ENCODE results near the gene DLG2.

DLG2 gene

DNA sequence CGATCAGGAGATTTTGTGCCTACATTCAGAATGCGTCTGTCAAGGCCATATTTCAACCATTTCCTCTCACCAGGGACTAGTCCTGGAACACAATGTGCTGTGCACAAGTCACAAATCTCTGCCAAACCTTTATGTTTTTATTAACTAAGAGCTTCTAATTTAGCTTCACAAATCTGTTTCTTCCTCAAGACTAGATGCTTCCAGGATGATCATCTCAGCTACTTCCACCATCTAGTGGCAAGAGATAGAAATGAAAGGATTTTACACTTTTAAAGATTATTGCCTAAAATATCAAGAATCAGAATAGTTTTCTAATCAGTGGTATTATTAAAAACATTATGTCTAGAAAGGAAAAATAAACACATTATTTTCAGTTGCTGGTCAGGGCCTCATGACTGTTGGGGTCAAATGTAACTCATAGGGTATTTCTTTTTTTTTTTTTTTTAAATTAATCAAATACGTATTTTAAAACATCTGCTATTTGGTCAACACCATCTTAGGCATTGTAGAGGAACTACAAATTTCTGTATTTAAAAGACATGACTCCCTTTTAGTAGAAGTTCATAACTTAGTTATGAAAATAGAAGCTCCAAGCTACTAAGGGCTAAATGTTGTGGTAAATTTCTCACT is 1102.6 kb downstream of the DLG2 start:
- DNase-seq, result peak; percentile 20

- no peak for DNase-seq
Measured at GRCh38 chr11:84522331-84522730, 1104.8 kb downstream of the DLG2 start.

DNA sequence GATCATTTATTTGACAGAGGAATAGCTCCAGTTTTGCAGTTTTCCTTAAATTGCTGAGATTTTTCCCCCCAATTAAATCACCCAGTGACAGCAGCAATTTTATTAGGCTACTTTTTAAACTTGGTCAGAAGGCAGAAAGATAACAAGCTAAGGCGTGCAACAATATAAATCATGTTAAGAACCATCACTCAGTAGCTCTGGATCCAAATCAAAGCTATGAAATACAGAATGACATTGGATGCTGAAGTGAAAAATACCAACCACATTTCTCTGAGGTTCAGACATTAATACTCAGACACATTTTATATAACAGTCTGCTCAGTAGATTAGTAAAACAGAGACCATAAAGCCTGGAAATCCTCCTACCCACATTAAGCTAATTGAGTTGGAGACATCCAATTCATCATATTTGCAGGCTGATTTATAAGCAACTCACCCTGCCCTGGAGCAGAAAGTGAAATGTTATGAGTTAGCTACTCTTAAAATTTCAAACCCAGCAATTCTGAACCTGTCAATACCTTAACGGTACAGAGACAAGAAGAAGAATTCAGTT is 1108.4 kb downstream of the DLG2 start:
- no peak for DNase-seq

DNA sequence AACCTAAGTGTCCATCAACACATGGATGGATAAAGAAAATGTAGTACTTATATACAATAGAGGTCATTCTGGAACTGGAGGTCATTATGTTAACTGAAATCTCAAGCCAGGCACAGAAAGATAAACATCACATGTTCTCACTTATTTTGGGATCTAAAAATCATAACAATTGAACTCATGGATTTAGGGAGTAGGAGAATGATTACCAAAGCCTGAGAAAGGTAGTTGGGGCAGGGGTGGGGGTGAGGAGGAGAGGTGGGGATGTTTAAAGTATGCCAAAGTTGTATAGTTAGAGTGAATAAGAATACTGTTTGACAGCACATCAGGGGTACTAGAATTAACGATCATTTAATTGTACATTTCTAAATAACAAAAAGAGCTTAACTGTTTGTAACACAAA is 1112.7 kb downstream of the DLG2 start:
- DNase-seq, result no peak

DNA sequence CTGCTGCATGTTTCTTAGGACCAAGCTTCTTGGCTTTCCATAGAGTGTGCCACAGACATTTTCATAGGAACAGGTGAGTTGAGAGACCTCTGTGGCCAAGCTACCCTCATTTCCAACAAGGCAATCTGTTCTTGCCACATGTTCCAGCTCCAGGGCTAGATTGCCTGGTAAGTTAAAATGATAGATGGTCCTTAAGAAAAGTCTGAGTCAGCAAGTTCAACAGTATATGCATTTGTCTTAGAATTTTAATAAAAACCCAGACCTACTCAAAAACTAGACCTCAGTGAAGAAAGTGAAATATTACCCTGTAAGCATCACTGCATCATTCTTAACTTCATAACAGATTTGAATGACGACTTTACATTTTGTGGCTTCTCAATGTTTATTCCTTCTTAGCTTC is 1123.6 kb downstream of the DLG2 start:
- DNase-seq, result no peak

DNA sequence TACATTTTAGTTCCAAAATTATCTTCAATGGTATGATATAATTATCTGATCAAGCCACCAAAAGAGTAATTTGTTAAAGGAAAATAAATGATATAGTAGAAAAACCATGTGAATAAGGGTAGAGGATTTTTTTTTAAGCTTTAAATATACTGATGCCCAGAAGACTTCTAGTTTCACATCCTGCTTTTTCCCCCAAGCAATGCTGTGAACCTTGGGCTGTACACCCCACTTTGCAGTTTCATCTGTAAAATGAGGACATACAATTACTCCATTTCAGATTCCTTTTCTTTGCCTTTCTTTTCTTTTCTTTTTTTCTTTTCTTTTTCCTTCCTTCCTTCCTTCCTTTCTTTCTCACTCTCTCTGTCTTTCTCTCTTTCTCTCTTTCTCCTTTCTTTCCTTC is 1125.4 kb downstream of the DLG2 start:
- no peak for DNase-seq

- no peak for DNase-seq
Measured at GRCh38 chr11:84497981-84498411, 1129.1 kb downstream of the DLG2 start.

DNA sequence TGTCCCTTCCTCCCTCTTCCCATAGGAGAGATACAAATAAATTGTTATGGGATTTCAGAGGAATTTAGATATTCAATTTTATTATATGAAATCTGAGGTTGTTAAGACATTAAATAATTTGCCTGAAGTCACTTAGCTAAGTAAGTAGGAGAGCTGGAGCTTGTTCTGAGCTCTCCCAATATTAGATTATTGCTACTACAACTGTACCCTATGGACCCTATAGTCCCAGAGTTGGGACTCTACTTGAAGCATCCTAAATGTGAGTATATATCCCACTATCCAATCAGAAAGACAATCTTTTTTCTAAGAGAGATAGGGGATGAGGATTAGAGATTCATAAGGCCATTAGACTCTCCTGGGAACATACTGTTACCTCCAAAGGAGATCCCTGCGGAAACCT is 1130.0 kb downstream of the DLG2 start:
- DNase-seq, result no peak

DNA sequence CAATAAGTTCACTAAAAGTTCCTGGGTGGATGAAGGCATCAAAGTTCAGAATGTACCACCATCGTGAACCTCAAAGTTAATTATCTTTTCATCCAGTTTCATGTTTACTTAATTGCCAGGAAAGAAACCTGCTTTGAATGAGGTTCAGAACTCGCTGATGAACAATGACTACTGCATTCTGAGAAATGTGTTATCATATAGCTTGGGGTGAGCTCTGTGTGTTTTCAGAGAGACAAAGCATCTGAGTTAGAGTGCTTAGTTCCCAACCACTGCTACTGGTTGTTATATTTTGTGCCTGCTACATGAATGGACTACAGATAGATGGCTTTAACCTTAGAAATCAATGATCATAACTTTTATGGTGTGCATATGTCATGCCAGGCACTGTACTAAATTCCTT is 1131.0 kb downstream of the DLG2 start:
- DNase-seq, result no peak

GRCh38 chr11:84480131-84480530 is 1147.0 kb downstream of the DLG2 start:
- DNase-seq, result no peak

DNA sequence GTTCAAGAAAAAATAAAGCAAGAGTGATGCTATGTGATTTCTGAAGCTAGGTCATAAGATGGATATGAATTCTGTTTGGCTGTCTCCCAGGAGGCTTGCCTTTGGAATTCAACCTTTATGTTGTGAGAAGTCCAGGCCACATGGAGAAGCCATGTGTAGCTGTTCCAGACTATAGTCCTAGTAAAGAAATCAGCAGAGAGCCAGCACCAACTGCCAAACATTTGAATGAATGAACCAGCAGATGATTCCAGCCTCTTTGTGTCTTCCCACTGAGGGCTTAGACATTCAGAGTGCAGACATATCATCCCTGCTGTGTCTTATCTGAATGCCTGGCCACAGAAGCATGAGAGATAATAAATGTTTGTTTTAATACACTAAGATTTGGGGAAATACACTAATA is 1150.6 kb downstream of the DLG2 start:
- no peak for DNase-seq

DNA sequence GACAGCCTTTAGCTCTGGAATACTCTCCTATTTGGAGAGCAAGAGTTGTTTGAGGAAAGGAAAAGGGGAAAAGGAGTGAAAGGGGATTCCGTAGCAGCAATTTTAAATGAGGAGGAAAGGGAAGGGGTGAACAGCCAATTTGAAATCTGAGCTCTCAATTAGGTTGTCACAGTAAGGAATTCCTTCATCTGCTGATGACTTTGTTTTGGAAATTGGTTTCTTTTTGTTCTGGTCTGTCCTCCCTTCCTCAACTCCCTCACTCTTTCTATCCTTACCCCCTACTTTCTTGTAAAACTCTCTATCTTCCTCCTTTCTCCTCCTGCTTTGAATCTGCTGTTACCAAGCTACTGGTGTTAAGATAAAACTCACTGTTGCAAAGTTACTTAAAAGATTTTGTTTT is 1155.6 kb downstream of the DLG2 start:
- no peak for DNase-seq

GRCh38 chr11:84468235-84468634 is 1158.9 kb downstream of the DLG2 start:
- DNase-seq, result no peak

DNA sequence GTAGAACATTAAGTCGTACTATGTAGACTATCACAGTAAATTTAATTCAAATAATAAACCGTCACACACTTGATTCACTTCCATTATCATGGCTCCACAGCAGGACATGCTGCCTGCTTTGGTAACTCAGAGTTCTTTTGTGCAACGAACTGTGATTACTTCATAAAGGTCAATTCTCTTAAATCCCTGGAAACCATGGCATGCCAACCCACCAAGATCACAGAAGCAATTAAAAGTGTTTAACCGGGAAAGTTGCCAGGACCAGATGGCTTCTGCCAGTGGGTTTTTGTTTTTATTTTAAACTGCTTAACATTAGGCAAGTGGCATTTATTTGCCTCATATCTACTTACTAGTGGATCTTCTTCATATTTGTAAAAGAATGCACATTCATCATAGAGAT is 1162.1 kb downstream of the DLG2 start:
- no peak for DNase-seq

- DNase-seq, result no peak
Measured at GRCh38 chr11:84455691-84456090, 1171.5 kb downstream of the DLG2 start.

DNA sequence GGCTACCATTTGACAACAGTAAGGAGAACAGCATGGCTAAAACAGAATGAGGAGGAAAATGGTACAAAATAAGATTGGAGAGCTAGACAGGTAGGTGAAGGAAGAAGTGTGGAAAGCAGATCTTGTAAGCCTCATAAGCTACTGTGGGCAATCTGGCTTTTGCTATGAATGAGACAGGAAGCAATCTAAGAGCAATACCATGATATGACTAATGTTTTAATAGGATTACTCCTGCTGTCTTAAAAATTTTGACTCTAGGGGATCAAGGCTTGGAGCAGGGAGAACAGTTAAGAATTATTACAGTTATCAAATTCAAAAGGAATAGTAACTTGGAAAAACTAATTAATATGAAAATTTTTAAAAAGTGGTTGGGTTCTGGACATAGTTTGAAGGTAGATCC is 1174.9 kb downstream of the DLG2 start:
- no peak for DNase-seq

GRCh38 chr11:84438565-84438964 is 1188.6 kb downstream of the DLG2 start:
- DNase-seq, result no peak

DNA sequence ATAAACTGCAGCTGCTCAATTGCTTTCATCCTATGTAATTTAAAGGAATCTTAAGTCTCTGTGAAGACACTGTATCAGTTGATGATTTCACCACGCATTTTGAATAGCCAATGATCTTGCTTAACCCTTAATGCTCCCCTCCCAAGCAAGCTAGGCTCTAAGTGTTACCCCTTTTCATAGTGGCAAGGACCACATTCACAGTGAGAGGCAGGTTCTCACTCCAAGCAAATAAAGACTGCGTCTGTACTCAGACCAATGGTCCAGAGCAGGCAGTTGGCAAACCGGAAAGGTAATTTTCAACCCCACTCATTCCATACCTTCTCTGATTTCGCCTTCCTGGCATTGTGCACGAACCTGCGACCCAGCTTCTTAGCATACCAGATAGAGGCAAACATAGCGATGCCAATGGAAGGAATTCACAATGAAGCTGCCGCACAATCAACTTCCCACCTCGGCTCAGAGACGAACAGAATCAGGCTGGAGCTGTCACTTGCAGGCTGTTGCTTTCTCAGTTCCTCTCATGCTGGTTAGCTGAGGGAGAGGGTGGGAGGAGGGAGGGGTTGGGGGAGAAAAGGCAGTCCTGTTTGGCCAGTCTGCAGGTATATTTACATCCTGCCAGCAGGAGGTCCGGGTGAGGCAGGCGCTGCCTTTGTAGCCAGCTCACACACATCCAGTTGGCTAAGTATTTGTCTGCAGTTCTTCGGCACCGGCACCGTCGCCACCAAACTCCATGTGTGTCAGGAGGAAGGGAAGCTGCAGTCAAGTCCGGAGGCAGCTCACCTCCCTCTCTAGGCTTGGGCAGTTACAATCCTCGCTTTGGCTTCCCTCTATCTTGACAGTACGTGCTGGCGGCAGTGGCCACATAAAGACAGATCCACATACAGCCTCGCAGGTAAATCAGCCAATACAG is 1189.8 kb downstream of the DLG2 start:
- no peak for DNase-seq

DNA sequence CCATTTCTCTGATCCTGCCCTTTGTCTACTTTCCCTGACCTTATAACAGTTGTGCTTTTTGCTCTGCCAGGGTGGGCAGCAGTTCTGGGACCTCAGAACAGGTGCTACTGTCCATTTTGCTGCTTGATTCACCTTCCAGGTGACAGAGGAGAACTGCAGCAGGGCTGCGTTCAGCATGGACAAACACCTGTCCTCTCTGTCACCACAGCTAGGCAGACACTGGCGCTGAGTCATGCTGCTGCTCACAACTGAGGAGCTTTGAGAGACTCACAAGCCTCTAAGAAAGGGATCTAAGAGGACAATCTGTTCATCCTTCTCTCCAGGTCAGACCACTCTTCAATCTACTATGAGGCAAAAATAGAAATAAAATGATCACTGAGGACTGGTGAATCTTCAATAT is 1196.5 kb downstream of the DLG2 start:
- DNase-seq, result no peak

- DNase-seq, result no peak
Measured at GRCh38 chr11:84425673-84426072, 1201.5 kb downstream of the DLG2 start.

DNA sequence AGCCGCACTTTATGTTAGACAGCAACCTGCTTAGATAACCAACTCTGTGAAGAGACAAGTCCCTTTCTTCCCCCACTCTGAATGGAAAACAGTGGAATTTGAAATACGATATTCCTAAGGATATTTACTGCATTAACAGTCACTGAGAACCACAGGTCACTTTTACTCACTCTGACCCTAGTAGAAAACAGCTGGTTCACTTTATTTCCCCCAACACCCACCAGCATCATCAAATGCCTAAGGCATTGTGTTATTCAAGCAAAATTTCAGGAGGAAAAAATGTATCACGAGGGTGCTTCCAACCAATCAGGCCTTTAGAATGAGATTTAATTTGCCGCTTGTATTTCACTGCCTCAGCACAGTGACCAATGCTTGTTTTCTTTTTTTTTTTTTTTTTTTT is 1206.9 kb downstream of the DLG2 start:
- no peak for DNase-seq

DNA sequence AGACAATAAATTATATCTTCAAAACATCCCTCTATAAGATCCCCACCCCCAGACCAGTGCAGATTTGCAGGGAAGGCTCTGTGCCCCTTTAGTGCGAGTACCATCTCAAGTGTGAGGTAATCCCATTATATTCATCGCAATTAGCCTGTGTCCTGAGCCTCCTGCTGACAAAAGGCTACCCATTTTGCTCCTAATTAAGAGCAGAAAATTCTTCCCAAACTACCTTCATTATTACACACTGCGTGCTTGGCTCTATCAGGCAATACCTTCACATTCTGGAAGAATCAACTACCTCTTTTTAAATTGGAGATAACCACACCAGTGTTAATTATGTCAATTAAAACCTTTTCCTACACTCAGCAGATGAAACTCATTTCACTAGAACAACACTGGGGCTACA is 1207.5 kb downstream of the DLG2 start:
- DNase-seq, result no peak

DNA sequence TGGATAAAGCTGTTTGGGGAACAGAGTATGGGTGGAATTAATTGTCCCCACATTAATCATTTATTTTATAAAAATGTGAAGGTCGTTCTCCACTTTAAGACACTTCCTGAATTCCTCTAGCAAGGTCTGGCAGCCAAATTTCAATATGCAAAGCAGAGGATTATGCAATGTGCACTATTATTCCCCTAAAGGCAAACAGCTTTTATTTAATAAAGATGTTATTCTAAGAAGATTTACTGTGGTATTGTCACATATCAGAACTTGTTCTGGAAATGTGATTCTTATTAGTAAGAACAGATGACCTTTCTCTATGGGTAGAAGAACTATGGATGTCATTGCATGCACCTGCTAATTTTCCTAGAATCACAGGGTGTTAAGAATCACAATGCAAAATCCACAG is 1212.2 kb downstream of the DLG2 start:
- peak; percentile 51 for DNase-seq

GRCh38 chr11:84413549-84413948 is 1213.6 kb downstream of the DLG2 start:
- DNase-seq, result no peak
